Daoy (cell line): ENCODE data around the gene MDC1. TPM values are rescaled to one million over a fixed set of nuclear protein-coding genes. Genes with fewer than 3 reads are reported as not detected.
"Not testable (repeated sequence)": the region's sequence is repeated elsewhere in the genome, so short reads cannot be mapped to it uniquely, and the experiment has no call there.

Source experiments
- DNase-seq: peaks from one replicate; pipeline ENCODE4 v3.0.0-alpha.2; 2015; ENCODE audit warnings: low read depth
- total RNA-seq: library from RNA; depleted of rRNA; stranded (reverse); fragments of >200 nt; shearing (Covaris generic); gene quantifications from 2 replicates; pipeline ENCODE4 v1.2.3, GENCODE V29; 2014; rRNA removed

MDC1 gene
- total RNA-seq, 1 experiment from 2014 or later: 12.6 TPM

DNA sequence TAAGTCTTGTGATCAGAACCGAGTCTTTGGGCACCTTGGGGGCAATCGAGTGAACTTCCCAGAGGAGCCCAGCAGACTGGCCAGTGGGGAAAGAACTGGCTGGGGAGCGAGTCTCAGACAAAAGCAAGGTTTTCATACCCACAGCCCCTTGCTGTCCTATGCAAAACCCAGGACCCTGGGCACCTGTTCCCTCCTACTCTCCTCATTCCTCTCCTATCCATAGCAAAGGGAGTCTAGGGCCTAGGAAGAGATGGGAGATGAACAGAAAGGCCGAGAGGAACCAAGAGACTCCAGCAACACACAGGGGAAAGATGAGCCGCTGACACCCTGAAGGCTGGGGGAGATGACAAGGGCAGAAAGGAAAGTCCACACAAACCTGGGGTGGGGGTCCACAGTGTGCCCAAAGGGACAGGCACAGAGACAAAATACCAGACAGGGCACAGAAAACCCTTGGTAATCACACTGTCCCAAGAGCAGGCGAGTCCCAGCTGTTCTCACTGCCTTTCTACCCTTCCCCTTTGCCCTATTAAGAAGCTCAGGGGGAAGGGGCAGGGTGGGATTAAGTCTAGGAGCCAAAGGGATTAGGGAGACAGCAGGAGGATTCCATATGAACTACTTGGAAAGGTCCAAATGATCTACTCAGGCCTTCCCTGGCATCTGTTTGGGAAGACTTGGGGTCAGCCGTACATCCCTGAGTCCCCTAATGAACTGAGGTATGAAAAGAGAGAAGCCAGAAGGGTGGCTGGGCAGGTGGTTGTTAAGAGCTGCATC lies 37.1 kb downstream of the MDC1 start:
- DNase-seq: no peak

DNA sequence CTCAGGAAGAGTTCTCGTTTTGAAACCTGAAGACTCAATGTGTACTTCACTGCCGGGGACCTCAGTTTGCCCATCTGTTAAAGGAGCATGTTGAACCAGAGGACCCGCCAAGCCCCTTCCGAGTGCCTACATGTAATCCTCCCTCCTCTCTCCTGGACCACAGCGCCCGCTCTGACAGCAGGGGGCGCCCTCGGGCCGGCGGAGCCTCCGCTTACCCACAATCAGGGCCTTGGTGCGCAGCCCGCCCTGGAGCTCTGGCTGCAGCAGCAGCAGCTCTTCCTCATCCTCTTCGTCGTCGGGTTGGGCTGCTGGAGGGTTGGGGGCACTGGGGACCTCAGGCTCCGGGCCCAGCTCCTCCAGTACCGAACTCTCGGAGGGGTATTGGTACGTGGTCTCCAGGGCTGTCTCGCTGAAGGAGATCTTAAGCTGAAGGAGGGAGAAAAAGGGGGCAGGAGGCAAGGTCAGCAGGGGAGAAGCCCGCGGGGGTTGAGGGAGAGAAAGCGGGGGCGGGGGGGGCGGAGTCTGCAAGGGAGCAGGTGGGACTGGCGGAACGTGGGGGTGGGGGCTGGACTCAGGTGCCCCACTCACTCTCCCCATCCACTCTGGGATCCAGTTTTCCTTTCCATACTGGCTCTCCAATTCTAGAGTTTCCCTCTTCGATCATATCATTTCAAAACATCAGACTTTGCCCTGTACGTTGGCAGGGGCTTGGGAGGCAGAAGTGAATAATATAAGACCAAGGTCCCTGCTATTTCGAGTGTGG lies 37.9 kb downstream of the MDC1 start:
- peak; percentile 89 for DNase-seq

DNA sequence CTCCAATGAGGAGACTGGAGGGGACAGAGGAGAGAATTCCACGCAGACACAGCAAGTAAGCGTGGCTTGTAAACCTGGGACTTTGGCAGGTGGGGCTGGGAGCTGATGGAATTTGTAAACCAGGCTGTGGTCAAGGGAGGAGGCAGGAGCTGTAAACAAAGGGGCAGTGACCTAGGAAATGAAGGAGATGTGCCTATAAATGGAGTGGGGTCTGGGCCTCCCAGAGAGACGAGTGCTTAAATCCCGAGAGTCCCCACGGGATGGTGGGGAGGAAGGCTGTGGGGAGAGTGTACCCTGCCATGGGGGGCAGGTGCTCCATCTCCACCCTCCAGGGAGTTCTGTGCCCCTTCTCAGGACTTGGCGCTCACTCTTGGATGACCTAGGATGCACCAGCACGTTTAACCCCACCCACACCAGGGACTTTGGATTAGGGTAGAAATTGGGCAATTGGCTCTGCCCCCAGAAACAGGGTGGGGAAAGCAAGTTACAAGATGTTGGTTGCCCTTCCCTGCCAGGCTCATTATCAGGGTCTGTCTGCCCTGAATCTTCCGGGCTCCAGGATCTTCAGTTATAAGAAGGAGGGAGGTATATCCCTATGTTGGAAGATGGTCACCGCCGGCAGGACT lies 40.3 kb downstream of the MDC1 start:
- DNase-seq: no peak

DNA sequence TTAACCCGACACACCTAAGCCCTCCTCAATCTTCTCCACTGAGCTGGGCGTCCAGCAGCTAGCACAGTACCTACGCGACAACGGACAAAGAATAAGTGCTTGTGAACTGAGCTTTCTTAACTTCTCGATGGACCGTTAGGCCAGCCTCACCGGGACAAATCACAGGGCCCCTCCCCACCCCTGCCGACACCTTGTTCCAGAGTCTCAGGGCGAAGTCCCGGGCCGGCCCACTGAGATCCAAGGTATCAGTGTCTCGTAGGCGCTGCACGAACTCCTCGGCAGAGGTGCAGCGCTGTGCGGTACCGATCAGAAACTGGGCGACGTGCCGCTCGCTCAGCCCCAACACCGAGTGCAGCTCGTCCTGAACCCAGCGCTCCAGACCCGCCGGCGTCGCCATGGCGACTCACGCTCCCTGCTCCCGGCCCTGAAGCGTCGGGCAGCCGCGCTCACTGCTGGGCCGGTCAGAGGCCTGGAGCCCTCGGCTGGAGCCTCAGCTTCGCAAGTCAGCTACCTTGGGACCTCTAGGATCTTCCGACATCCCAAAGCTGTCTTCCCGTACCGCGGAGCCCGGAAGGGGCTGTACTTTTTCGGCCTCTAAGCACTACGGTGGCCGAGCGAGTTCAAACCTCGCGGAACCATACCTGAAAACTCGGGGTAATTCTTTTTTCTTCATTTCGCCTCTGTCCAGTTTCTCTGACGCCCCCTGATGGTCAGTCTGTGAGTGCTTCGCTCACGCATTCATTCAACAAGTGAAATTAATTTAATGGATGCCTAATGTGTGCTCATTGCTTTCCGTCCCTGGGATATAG lies 44.4 kb downstream of the MDC1 start, which contains the start of gene DHX16:
Gene DHX16, minus strand, starts transcription at position 562 of the 809 bp plus-strand sequence. Its CDS starts 165 bp downstream, at position 397.
- DNase-seq: peak; percentile 98

DNA sequence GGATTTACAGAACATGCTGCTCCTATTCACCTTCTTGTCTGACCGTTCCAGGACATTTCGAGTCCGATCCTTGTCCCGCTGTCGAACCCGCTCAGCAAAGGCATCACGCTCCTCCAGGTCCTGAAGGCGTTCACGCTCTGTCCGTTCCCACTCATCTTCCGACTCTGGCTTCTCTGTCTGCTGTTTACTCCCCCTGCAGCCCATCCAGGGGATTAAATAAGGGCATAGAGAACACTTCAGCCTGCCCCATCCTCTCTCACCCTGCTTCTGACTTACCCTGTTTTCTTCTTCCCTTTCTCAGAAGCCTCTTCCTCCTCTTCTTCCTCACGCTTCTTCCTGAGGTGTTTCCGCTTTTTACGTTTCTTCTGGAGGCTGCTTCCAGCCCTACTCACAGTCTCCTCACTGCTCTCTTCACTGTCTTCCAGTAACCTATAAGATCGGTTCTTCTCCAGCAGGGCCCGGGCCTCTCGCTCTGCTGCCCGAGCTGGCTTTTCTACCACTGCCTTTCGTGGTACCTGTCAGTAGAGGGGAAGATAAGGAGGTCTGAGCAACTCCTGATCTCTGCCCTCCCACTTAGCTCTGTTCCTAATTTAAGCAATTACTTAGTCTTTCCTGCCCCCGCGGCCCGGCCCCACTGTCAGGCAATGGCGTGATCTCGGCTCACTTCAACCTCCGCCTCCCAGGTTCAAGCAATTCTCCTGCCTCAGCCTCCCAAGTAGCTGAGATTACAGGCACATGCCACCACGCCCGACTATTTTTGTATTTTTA lies 46.1 kb downstream of the MDC1 start:
- no peak for DNase-seq

DNA sequence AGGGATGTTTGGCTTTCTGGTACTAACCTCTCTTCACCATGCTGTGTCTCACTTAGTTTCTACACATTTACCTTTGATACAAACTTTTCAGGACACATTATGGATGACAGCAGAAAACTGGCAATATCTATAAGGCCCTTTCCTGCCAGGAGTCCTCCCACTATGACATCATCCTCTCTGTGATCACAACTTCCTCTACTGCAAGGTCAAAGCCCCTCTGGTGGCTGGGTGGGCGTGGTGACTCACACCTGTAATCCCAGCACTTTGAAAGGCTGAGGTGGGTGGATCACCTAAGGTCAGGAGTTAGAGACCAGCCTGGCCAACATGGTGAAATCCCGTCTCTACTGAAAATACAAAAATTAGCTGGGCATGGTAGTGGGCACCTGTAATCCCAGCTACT lies 50.8 kb downstream of the MDC1 start:
- DNase-seq: peak; percentile 42

DNA sequence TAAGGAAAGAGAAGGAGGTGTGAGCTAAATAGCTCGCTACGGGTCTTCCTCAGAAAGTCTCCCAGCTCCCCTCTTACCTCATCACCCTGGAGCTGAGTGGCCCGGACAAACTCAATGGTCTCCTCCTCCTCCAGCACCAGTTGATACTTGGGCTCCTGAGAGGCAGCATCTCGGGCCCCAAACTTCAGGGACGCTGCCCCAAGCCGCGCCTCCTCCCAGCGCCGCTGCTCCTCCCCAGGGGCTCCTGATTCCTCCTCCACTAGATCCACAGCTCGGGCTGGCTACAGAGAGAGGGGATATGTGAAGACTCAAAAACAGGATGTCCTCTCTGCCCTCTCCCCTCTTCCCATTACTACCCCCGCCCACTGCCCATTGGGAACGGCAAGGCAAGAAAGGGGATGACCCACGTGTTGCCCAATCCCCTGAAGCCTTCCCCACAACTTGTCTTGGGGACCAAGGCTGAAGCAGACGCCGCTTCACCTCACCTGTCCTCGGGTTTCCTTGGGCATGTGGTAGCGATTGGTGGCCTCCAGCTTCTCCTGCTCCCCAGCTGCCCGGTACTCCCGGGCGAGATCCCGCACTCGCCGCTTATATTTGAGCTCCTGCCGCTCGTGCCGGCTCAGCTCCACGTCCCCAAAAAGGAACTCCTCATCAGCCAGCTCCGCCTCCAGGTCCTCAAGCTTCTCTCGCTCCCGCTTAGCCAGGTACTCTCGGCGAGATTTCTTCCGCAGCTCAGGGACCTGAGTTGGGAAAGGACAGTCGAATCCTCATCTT lies 51.9 kb downstream of the MDC1 start:
- DNase-seq: no peak

DNA sequence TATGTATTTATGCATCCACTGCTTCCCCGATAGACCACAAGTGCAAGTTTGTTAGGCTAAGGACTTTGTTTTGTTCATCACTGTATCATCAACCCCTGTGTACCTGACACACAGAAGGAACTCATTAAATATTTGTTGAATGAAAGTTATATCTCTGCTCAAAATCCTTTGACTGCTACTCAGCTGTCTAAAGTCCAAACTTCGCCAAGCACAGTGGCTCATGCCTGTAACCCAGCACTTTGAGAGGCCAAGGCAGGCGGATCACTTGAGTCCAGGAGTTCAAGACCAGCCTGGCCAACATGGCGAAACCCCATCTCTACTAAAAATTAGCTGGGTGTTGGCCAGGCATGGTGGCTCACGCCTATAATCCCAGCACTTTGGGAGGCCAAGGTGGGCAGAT lies 59.2 kb downstream of the MDC1 start:
- not testable (repeated sequence) for DNase-seq

DNA sequence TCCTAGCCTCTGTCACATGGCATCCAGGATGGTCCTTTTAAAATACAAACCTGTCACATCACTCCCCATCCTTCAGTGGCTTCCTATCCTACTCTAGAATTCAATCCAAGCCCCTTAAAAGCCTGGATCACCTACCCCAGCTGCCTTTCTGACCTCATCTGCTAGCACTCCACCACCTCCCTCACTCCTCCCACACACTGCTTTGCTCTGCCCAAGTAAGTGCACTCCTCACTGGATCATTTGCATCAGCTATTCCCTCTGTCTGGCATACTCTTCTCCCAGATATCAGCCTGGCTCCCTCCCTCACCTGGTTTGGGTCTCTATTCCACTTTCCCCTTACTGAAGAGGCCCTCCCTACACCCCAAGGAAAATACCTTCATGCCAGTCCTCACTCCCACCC lies 59.6 kb downstream of the MDC1 start:
- no peak for DNase-seq

DNA sequence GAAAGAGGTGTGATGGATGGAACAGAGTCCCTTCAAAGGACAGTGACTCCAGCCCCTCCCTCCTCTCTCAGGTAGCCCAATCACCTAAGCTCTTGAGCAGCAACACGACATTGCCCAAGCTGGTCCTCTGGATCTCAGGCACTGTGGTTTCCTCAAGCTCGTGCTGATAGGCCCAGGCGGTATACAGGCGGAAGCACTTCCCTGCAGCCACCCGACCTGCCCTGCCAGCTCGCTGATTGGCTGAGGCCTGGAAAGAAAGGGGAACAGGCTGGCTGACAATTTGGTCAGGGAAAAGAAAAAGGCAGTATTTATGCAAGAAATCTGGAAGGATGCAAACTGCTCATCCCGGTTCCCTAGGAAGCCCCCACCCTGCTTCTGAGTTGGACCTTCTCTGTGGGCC lies 60.6 kb downstream of the MDC1 start:
- DNase-seq: no peak

DNA sequence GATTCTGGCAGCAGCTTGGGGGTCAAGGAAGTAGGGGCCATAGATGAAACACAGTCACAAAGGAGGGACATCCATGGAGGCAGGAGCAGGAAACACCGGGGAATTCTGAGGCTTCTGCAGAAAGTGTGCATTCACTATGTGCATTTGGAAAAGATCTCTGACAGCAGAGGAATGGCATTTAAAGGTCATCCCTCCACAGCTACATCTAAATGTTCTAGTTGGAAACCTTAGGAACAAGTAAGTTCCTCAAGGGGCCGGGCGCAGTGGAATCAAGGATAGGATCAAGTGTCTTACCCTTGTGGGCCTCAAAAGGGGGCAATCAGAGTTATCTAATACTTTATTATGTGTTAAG lies 61.4 kb downstream of the MDC1 start:
- DNase-seq: no peak

DNA sequence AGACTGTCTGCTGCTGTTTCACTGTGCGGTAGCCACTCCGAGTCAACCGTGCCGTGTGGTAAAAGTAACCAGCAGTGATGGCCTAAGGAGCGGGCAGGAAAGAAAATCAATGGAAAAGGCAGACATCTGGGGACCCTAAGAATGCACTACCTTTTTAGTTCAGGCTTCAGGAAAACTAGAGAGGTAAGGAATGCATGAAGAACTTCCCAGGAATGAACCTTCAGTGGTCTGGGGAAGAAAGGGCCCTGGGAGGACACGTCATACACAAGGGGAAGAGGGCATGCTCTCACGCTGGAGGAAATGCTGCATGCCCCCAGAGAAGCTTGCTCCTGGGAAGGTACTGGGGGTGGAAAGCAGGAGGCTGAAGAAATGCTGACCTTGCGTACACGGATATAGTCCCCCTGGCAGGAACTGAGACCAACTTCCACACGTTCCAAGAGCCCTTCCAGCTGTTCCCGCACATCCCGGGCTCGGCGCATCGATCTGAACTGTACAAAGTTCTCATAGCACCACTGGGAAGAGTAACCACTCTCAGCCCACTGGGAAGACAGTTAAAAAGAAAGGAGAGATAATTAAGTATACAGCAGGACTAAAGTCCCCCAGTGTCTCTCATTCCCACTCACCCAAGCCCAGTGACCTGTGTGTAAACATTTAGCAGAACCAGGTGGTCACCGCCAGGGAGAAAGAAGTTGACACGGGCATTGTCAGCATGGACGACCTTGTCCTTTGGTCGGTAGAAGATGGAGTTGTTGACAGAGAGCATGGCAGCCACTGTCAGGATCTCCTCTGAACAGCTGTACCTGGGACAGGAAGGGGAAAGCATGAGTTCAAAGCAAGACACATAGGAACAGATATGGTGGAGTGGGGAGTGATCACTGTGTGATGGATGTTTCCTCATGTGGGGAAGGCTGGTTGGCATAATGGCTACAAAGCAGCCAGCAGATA lies 62.0 kb downstream of the MDC1 start:
- no peak for DNase-seq

DNA sequence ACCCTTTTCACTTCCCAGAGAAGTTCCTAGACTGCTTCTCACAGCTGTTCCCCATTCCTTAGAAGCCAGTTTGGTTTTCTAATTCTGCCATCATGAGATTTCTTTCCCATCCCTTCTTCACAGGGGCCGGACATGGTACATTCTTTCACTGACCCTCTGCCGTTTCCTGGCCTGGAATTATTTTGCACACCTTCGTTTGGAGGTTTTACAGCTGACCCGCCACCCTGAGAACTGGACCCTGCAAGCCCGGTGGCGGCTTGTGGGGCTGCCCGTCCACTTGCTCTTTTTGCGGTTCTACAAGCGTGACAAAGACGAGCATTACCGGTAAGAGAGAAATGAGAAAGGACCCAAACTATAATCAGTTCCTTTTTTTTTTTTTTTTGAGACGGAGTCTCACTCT lies 65.9 kb downstream of the MDC1 start:
- no peak for DNase-seq

Other genes starting within 250 kb of the MDC1 start
- 109 and 110 TPM in 2 replicates for gene HLA-E, start 227.8 kb downstream of the MDC1 start, total RNA-seq
- 36.8 and 57.4 TPM in 2 replicates for gene GNL1, start 160.8 kb downstream of the MDC1 start, total RNA-seq
- gene PRR3, start 160.0 kb downstream of the MDC1 start, total RNA-seq: 13.4 and 18.3 TPM in 2 replicates
- 85.7 and 96.1 TPM in 2 replicates for gene ABCF1, start 145.8 kb downstream of the MDC1 start, total RNA-seq
- gene PPP1R10, start 100.0 kb downstream of the MDC1 start, total RNA-seq: 29.5 and 30.1 TPM in 2 replicates
- 93.5 and 102 TPM in 2 replicates for gene MRPS18B, start 99.4 kb downstream of the MDC1 start, total RNA-seq
- 1.7 and 2.5 TPM in 2 replicates for gene ATAT1, start 90.4 kb downstream of the MDC1 start, total RNA-seq
- 5.3 and 7.1 TPM in 2 replicates for gene C6orf136, start 70.1 kb downstream of the MDC1 start, total RNA-seq
- gene DHX16, start 44.3 kb downstream of the MDC1 start, total RNA-seq: 59.9 and 87.0 TPM in 2 replicates
- gene PPP1R18, start 30.6 kb downstream of the MDC1 start, total RNA-seq: 71.6 and 77.5 TPM in 2 replicates
- gene NRM, start 26.3 kb downstream of the MDC1 start, total RNA-seq: 7.5 and 7.8 TPM in 2 replicates
- gene TUBB, start 3.1 kb upstream of the MDC1 start, total RNA-seq: 1,353 and 1,355 TPM in 2 replicates
- gene FLOT1, start 25.4 kb upstream of the MDC1 start, total RNA-seq: 370 and 430 TPM in 2 replicates
- 344 and 350 TPM in 2 replicates for gene IER3, start 27.3 kb upstream of the MDC1 start, total RNA-seq
- 12.7 and 25.0 TPM in 2 replicates for gene DDR1, start 167.2 kb upstream of the MDC1 start, total RNA-seq
- gene GTF2H4, start 190.9 kb upstream of the MDC1 start, total RNA-seq: 12.6 and 13.7 TPM in 2 replicates
- 18.8 and 23.5 TPM in 2 replicates for gene VARS2, start 197.0 kb upstream of the MDC1 start, total RNA-seq
- gene SFTA2, start 214.9 kb upstream of the MDC1 start, total RNA-seq: not detected in 2 replicates
- not detected in 2 replicates for gene MUCL3, start 223.7 kb upstream of the MDC1 start, total RNA-seq